Measurements from ENCODE around the gene CDC25B.

- no peak for TF ChIP-seq EZH2 (IDR thresholded peaks at IDR 0.05; ENCODE audit: borderline replicate concordance)
- TF ChIP-seq CTCF (IDR thresholded peaks at IDR 0.05; ENCODE audit: poor library complexity) = no peak
- TF ChIP-seq EZH2phosphoT487 (IDR thresholded peaks at IDR 0.05; ENCODE audit: low read depth, severe bottlenecking, unreplicated experiment) = no peak
These were observed 50.8 kb downstream of the CDC25B start, which contains the start of gene MAVS for GRCh38 chr20:3846740-3847428.
